ENCODE results near the gene MDK.

Gene MDK

DNA sequence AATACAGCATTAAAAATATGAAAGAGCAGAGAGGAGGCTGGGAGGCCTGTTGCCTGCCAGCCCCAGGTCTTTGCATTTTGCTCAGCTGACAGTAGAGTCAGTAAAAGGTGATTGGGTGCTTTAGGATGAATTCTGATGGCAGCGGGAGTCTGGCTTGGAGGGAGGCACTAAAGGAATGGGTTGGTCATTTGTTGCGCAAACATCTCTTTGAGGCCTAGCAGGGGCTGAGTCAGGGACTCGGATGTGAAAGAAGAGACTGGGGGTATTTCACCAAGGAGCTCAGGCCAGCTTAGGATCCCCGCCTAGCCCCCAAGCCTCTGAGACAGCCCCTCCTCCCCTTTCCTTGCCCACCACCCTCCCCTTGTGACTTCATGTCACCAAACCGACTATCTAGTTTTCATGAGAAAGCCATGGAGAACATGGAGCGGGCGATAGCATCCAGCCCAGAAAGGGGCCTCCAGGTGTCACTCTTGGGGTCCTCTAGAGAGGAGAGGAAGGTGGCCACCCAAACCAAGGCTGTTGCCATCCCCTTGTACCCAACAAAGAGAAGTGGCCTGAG, 24.5 kb upstream of the MDK start:
- DNase-seq: peak; percentile 68
- H4K8ac ChIP-seq (ENCODE audit: low read depth, low read length): no peak overlapping the region

DNA sequence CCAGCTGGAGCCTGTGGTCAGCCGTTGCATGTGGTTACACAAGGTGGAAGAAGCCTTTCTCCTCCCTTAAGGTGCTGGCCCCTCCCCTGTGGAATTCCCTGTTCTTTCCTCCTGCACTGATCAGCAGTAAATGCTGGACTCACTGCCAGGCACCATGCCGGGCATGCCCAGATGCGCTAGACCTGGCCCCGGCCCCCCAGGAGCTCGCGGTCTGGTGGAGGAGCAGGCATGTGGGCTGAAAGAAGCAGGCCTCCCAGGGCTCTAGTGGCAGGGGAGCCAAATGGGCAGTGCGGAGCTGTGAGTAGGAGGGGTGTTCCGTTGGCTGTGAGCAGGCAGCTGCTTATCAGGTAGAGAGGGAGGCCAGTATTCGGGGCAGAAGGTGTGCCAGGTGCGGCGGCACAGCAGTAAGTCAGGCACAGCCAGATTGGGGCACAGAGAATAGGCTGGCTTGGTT, 24.0 kb upstream of the MDK start:
- no peak overlapping the region for H3K9ac ChIP-seq (ENCODE audit: low read length)
- no peaks in the 10 kb centered on the region for H3K36me3 ChIP-seq (ENCODE audit: control insufficient read depth, insufficient read depth, low read length)
- peaks cover 2% of the 10 kb centered on the region for H3K4me1 ChIP-seq (ENCODE audit: control insufficient read depth, low read depth, low read length)
- no peak overlapping the region for H2BK15ac ChIP-seq (replicated peaks; ENCODE audit: low read depth)
- peak; percentile 43 for DNase-seq
- H3K4ac ChIP-seq (ENCODE audit: low read depth, low read length): no peak overlapping the region
- H4K5ac ChIP-seq (ENCODE audit: low read length): no peak overlapping the region
- H2BK5ac ChIP-seq (ENCODE audit: low read length): no peak overlapping the region
- no peak overlapping the region for H4K8ac ChIP-seq (ENCODE audit: low read depth, low read length)
- WGBS (ENCODE audit: extremely low coverage, insufficient coverage, low lambda C conversion rate): no CpG with 5 or more reads among the region's 11 CpGs
- H3K27ac ChIP-seq (ENCODE audit: low read depth, low read length): no peak overlapping the region
- no peak overlapping the region for H2AK5ac ChIP-seq (ENCODE audit: low read length)
- H3K4me3 ChIP-seq (ENCODE audit: low read length): no peak overlapping the region
- peaks cover 35% of the 10 kb centered on the region for H3K79me2 ChIP-seq (ENCODE audit: control insufficient read depth, insufficient read depth, low read length)
- H3K23ac ChIP-seq (ENCODE audit: low read length): no peak overlapping the region
- H3K27me3 ChIP-seq (ENCODE audit: insufficient read depth, low read length, poor library complexity): no peaks in the 10 kb centered on the region
- H3K18ac ChIP-seq (ENCODE audit: low read length): no peak overlapping the region
- peaks cover 31% of the 10 kb centered on the region for H3K79me1 ChIP-seq (ENCODE audit: low read length)
- no peak overlapping the region for H2BK120ac ChIP-seq (ENCODE audit: low read depth, low read length)
- H3K4me2 ChIP-seq (ENCODE audit: low read length): no peak overlapping the region
- no peak overlapping the region for H3K56ac ChIP-seq (ENCODE audit: low read length)

More for the DNA sequence above, 24.5 kb upstream of the MDK start:
- no peak overlapping the region for H2AK5ac ChIP-seq (ENCODE audit: low read length)
- H3K36me3 ChIP-seq (ENCODE audit: control insufficient read depth, insufficient read depth, low read length): no peaks in the 10 kb centered on the region
- no peak overlapping the region for H3K18ac ChIP-seq (ENCODE audit: low read length)
- no peak overlapping the region for H4K5ac ChIP-seq (ENCODE audit: low read length)
- H3K79me2 ChIP-seq (ENCODE audit: control insufficient read depth, insufficient read depth, low read length): peaks cover 33% of the 10 kb centered on the region
- no peak overlapping the region for H3K4me2 ChIP-seq (ENCODE audit: low read length)
- no peak overlapping the region for H2BK15ac ChIP-seq (replicated peaks; ENCODE audit: low read depth)
- H3K4ac ChIP-seq (ENCODE audit: low read depth, low read length): no peak overlapping the region
- H3K79me1 ChIP-seq (ENCODE audit: low read length): peaks cover 27% of the 10 kb centered on the region
- H3K56ac ChIP-seq (ENCODE audit: low read length): no peak overlapping the region
- no peak overlapping the region for H3K4me3 ChIP-seq (ENCODE audit: low read length)
- peaks cover 2% of the 10 kb centered on the region for H3K4me1 ChIP-seq (ENCODE audit: control insufficient read depth, low read depth, low read length)
- no CpG with 5 or more reads among the region's 7 CpGs for WGBS (ENCODE audit: extremely low coverage, insufficient coverage, low lambda C conversion rate)
- H2BK120ac ChIP-seq (ENCODE audit: low read depth, low read length): no peak overlapping the region
- no peak overlapping the region for H3K9ac ChIP-seq (ENCODE audit: low read length)
- no peak overlapping the region for H2BK5ac ChIP-seq (ENCODE audit: low read length)
- H3K27me3 ChIP-seq (ENCODE audit: insufficient read depth, low read length, poor library complexity): no peaks in the 10 kb centered on the region
- no peak overlapping the region for H3K27ac ChIP-seq (ENCODE audit: low read depth, low read length)
- no peak overlapping the region for H3K23ac ChIP-seq (ENCODE audit: low read length)

DNA sequence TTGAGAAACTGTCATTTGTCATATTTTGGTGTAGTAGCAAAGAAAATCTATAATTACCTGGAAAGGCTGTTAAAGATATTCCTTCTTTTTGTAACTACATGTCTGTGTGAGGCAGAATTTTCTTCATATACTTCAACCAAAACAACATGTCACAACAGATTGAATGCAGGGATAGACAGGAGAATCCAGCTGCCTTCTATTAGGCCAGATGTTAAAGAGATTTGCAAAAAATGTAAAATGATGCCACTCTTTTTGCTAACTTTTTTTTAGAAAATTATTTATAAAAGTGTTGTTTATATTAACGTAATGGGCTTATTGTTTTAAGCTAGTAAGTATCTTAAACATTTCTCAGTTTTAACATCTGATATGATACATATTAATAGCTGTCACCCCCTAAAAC, 21.5 kb upstream of the MDK start:
- Histone ChIP-seq H3K9ac (ENCODE audit: low read length) (no peak overlapping the region), H3K23ac (ENCODE audit: low read length) (no peak overlapping the region), H3K27me3 (ENCODE audit: insufficient read depth, low read length, poor library complexity) (no peaks in the 10 kb centered on the region), H3K4ac (ENCODE audit: low read depth, low read length) (no peak overlapping the region), H3K4me3 (ENCODE audit: low read length) (no peak overlapping the region), H3K27ac (ENCODE audit: low read depth, low read length) (no peak overlapping the region), H4K5ac (ENCODE audit: low read length) (no peak overlapping the region), H4K8ac (ENCODE audit: low read depth, low read length) (no peak overlapping the region), H2BK15ac (replicated peaks; ENCODE audit: low read depth) (no peak overlapping the region), H3K36me3 (ENCODE audit: control insufficient read depth, insufficient read depth, low read length) (no peaks in the 10 kb centered on the region), H2AK5ac (ENCODE audit: low read length) (no peak overlapping the region), H3K79me2 (ENCODE audit: control insufficient read depth, insufficient read depth, low read length) (peaks cover 16% of the 10 kb centered on the region), H2BK120ac (ENCODE audit: low read depth, low read length) (no peak overlapping the region), H3K56ac (ENCODE audit: low read length) (no peak overlapping the region), H3K79me1 (ENCODE audit: low read length) (peaks cover 21% of the 10 kb centered on the region), H3K4me1 (ENCODE audit: control insufficient read depth, low read depth, low read length) (peaks cover 2% of the 10 kb centered on the region), H3K4me2 (ENCODE audit: low read length) (no peak overlapping the region), H2BK5ac (ENCODE audit: low read length) (no peak overlapping the region), H3K18ac (ENCODE audit: low read length) (no peak overlapping the region)
- no peak for DNase-seq
- WGBS (ENCODE audit: extremely low coverage, insufficient coverage, low lambda C conversion rate): 100% methylated on average over 1 of the region's 1 CpG

DNA sequence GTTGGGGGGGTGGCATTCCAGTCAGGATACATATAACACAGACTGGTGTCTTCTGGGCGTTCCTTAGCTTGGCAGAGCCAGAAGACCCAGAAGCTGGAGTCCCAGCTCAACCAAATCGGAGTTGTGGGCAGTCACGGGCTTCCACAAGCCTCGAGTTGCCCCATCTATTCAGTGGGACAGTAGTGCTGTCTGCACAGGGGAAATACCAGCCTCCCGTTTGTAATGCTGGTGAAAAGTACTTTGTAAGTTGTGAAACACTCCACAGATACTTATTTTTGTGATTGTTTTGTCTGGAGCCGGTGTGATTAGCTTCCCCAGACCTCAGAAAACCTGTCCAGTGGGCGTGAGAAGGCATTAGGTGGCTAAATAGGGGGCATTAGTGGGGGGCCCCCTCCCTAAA, 20.6 kb upstream of the MDK start:
- peak overlapping the region; percentile 11 for H3K9ac ChIP-seq (ENCODE audit: low read length)
- H2BK15ac ChIP-seq (replicated peaks; ENCODE audit: low read depth): no peak overlapping the region
- H3K27ac ChIP-seq (ENCODE audit: low read depth, low read length): no peak overlapping the region
- H3K79me2 ChIP-seq (ENCODE audit: control insufficient read depth, insufficient read depth, low read length): peaks cover 16% of the 10 kb centered on the region
- no peak overlapping the region for H3K4ac ChIP-seq (ENCODE audit: low read depth, low read length)
- H2BK5ac ChIP-seq (ENCODE audit: low read length): no peak overlapping the region
- H3K23ac ChIP-seq (ENCODE audit: low read length): no peak overlapping the region
- H3K18ac ChIP-seq (ENCODE audit: low read length): no peak overlapping the region
- H3K56ac ChIP-seq (ENCODE audit: low read length): peak overlapping the region; percentile 44
- peaks cover 2% of the 10 kb centered on the region for H3K4me1 ChIP-seq (ENCODE audit: control insufficient read depth, low read depth, low read length)
- WGBS (ENCODE audit: extremely low coverage, insufficient coverage, low lambda C conversion rate): no CpG with 5 or more reads among the region's 7 CpGs
- no peak overlapping the region for H4K5ac ChIP-seq (ENCODE audit: low read length)
- no peak overlapping the region for H4K8ac ChIP-seq (ENCODE audit: low read depth, low read length)
- no peak overlapping the region for H2AK5ac ChIP-seq (ENCODE audit: low read length)
- H3K79me1 ChIP-seq (ENCODE audit: low read length): peaks cover 20% of the 10 kb centered on the region
- H2BK120ac ChIP-seq (ENCODE audit: low read depth, low read length): no peak overlapping the region
- DNase-seq: no peak
- H3K4me2 ChIP-seq (ENCODE audit: low read length): no peak overlapping the region
- no peaks in the 10 kb centered on the region for H3K36me3 ChIP-seq (ENCODE audit: control insufficient read depth, insufficient read depth, low read length)
- H3K4me3 ChIP-seq (ENCODE audit: low read length): no peak overlapping the region
- H3K27me3 ChIP-seq (ENCODE audit: insufficient read depth, low read length, poor library complexity): no peaks in the 10 kb centered on the region

DNA sequence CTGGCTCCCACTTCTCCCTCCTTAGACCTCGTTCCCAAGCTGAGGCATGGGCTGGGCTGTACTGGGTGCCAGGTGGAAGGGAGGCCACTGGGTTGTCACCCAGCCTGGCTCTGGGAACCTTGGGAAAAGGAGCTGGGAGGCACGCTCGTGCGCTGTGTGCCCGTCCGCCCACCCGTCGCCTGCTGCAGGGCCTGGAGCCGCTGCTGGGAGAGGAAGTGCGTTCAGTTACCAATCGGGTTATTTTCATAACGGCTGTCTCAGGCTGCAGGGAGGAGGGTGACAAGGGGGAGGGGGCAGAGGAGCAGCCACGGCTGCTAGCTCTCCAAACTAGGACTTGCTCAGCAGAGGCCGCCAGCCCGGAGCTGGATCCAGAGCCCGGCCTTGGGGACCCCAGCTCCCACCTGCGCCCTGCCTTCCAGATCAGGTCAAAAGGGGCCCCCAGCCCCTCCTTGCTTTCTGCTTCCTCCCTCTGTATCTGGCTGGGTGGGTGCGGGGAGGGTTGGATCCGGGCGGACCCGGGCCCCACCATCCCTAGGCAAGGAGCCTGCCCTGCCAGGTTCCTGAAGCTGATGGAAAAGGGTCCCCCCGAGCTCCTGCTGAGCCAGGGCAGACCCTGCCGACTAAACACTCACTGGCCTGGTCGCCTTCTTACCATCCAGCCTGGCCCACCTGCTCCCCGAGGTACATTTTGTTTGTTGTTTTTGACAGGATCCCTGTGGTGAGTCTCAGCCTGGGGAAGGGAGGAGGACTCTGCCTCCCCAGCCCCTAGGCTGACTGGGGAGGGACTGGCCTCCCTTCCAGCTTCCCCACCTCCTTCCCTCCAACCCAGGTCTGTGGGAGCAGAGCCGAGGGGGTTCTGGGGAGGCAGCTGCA, 19.9 kb upstream of the MDK start:
- H3K23ac ChIP-seq (ENCODE audit: low read length): no peak overlapping the region
- peak overlapping the region; percentile 11 for H3K9ac ChIP-seq (ENCODE audit: low read length)
- no peak overlapping the region for H3K18ac ChIP-seq (ENCODE audit: low read length)
- H2BK15ac ChIP-seq (replicated peaks; ENCODE audit: low read depth): no peak overlapping the region
- no peak overlapping the region for H3K4ac ChIP-seq (ENCODE audit: low read depth, low read length)
- no peak overlapping the region for H4K5ac ChIP-seq (ENCODE audit: low read length)
- no peak overlapping the region for H2BK120ac ChIP-seq (ENCODE audit: low read depth, low read length)
- H3K27ac ChIP-seq (ENCODE audit: low read depth, low read length): no peak overlapping the region
- no peak overlapping the region for H4K8ac ChIP-seq (ENCODE audit: low read depth, low read length)
- H3K56ac ChIP-seq (ENCODE audit: low read length): peak overlapping the region; percentile 44
- H2AK5ac ChIP-seq (ENCODE audit: low read length): no peak overlapping the region
- no CpG with 5 or more reads among the region's 26 CpGs for WGBS (ENCODE audit: extremely low coverage, insufficient coverage, low lambda C conversion rate)
- no peaks in the 10 kb centered on the region for H3K36me3 ChIP-seq (ENCODE audit: control insufficient read depth, insufficient read depth, low read length)
- H3K79me1 ChIP-seq (ENCODE audit: low read length): peaks cover 16% of the 10 kb centered on the region
- peaks cover 2% of the 10 kb centered on the region for H3K4me1 ChIP-seq (ENCODE audit: control insufficient read depth, low read depth, low read length)
- H3K4me3 ChIP-seq (ENCODE audit: low read length): no peak overlapping the region
- peaks cover 13% of the 10 kb centered on the region for H3K79me2 ChIP-seq (ENCODE audit: control insufficient read depth, insufficient read depth, low read length)
- H3K4me2 ChIP-seq (ENCODE audit: low read length): no peak overlapping the region
- DNase-seq: no peak
- no peak overlapping the region for H2BK5ac ChIP-seq (ENCODE audit: low read length)
- no peaks in the 10 kb centered on the region for H3K27me3 ChIP-seq (ENCODE audit: insufficient read depth, low read length, poor library complexity)
